Measurements from ENCODE around the gene RFK.

GRCh38 chr9:76353280-76353679 lies 40.9 kb downstream of the RFK start:
- TF ChIP-seq EZH2 (IDR thresholded peaks at IDR 0.05) (no peak), FOXP2 (optimal IDR thresholded peaks at IDR 0.05; ENCODE audit: control extremely low read depth, extremely low read length, insufficient read depth) (no peak), POLR2AphosphoS5 (IDR thresholded peaks at IDR 0.05; ENCODE audit: borderline replicate concordance, low read depth, low read length) (no peak)

All from SK-N-MC (cell line).